NCI-H128 (cell line): Measurements from ENCODE around the gene FAM180B.
"Not testable (repeated sequence)": the region's sequence is repeated elsewhere in the genome, so short reads cannot be mapped to it uniquely, and the experiment has no call there.

ENCODE experiments used
- DNase-seq: peaks from one replicate; lab custom pipeline; 2025; ENCODE audit not compliant: unreplicated experiment; lab: John Stamatoyannopoulos, UW

The FAM180B gene

GRCh38 chr11:47593934-47594855 is 7.7 kb downstream of the FAM180B start, which contains the start of gene C1QTNF4:
TSS of gene C1QTNF4 (minus strand) at chr11:47594411. CDS start at chr11:47590810, 3,601 bp downstream.
- no peak for DNase-seq

- no peak for DNase-seq
Measured at GRCh38 chr11:47595029-47595428, 8.6 kb downstream of the FAM180B start.

GRCh38 chr11:47595967-47596366 is 9.5 kb downstream of the FAM180B start:
- no peak for DNase-seq

GRCh38 chr11:47599902-47600301 is 13.4 kb downstream of the FAM180B start:
- no peak for DNase-seq

GRCh38 chr11:47603295-47603694 is 16.8 kb downstream of the FAM180B start:
- no peak for DNase-seq

GRCh38 chr11:47605921-47606320 is 19.4 kb downstream of the FAM180B start:
- DNase-seq, result no peak

GRCh38 chr11:47606731-47607130 is 20.3 kb downstream of the FAM180B start:
- no peak for DNase-seq

GRCh38 chr11:47607380-47607779 is 20.9 kb downstream of the FAM180B start:
- DNase-seq, result no peak

GRCh38 chr11:47609675-47610074 is 23.2 kb downstream of the FAM180B start:
- DNase-seq, result no peak

- DNase-seq, result no peak
Measured at GRCh38 chr11:47611348-47611794, 24.9 kb downstream of the FAM180B start.

- DNase-seq, result no peak
Measured at GRCh38 chr11:47615249-47615648, 28.8 kb downstream of the FAM180B start.

- peak; percentile 42 for DNase-seq
Measured at GRCh38 chr11:47616726-47617416, 30.4 kb downstream of the FAM180B start.

GRCh38 chr11:47617417-47617809 is 30.9 kb downstream of the FAM180B start:
- no peak for DNase-seq

GRCh38 chr11:47620836-47621378 is 34.4 kb downstream of the FAM180B start:
- no peak for DNase-seq

GRCh38 chr11:47626234-47626633 is 39.8 kb downstream of the FAM180B start:
- no peak for DNase-seq

- DNase-seq, result no peak
Measured at GRCh38 chr11:47628026-47628425, 41.5 kb downstream of the FAM180B start.

- DNase-seq, result no peak
Measured at GRCh38 chr11:47631473-47631872, 45.0 kb downstream of the FAM180B start.

- DNase-seq, result not testable (repeated sequence)
Measured at GRCh38 chr11:47636331-47636730, 49.9 kb downstream of the FAM180B start.
